Right lobe of liver (tissue), 6 donors: Measurements from ENCODE around the gene GPA33. TPM values are rescaled to one million over a fixed set of nuclear protein-coding genes. Genes with fewer than 3 reads are reported as not detected.
A peak's percentile ranks its signal among the peaks of the same experiment; 100 is the strongest.

Experiments used
- ATAC-seq, 4 donors: fragments of 200-7000 bp; cut with Tn5 transposase; one replicate each; pipeline ENCODE4 v1.9.1; 2020; ENCODE audit warnings: mild to moderate bottlenecking in 4 of 4, moderate library complexity in 4 of 4
- DNase-seq, 3 donors: peaks; one replicate each; pipeline ENCODE4 v3.0.0-alpha.2; 2020
- H3K27ac ChIP-seq, 3 donors: fragments of 200-600 bp; one replicate each; pipeline ENCODE4 v1.8.0; 2022
- H3K27me3 ChIP-seq, 2 donors: fragments of 200-600 bp; one replicate each; pipeline ENCODE4 v1.8.0; 2022
- H3K36me3 ChIP-seq, 4 donors: fragments of 200-600 bp; sonication (generic) in 1 of 4; one replicate each; pipeline versions ENCODE4 v1.5.1 to v1.8.0; 2017 to 2022; ENCODE audit warnings: control low read depth in 1 of 4
- H3K4me1 ChIP-seq, 4 donors: fragments of 200-600 bp; sonication (generic) in 1 of 4; one replicate each; pipeline versions ENCODE4 v1.5.1 to v1.8.0; 2017 to 2022; ENCODE audit warnings: control low read depth in 1 of 4
- H3K4me3 ChIP-seq, 3 donors: fragments of 200-600 bp; one replicate each; pipeline ENCODE4 v1.8.0; 2022
- H3K9me3 ChIP-seq, 4 donors: fragments of 200-600 bp; sonication (generic) in 1 of 4; one replicate each; pipeline versions ENCODE4 v1.5.1 to v1.8.0; 2017 to 2022; ENCODE audit warnings: control low read depth in 1 of 4
- POLR2A ChIP-seq: fragments of 450-650 bp; IDR thresholded peaks from one replicate; pipeline ENCODE4 v1.6.1; 2017; ENCODE audit warnings: antibody characterized with exemption, mild to moderate bottlenecking
- WGBS: methylation state at CpG from one replicate; pipeline ENCODE4 v1.1.6; 2018; ENCODE audit warnings: low coverage, low lambda C conversion rate; ENCODE audit not compliant: insufficient coverage; ENCODE audit errors: missing lambda C conversion rate; 5-methylcytosine and 5-hydroxymethylcytosine counted together
- intact Hi-C, 2 donors: fragments of 100-400 bp; cut with DNase I; formaldehyde crosslinking; loops; one replicate each; pipeline versions ENCODE4 v1.11.2 to v1.14.1; 2022
- total RNA-seq, 6 experiments: library from RNA; depleted of rRNA in 2 of 6; stranded (reverse); fragments of >200 nt in 2 of 6; fragmentation: NEBNext Ultra II Directional in 3 of 6; extraction: Animal tissue kit (Norgen Biotek cat#: 25700) in 3 of 6; gene quantifications; one replicate each; pipeline versions ENCODE4 v1.1.0 to v1.2.4, GENCODE V29; 2016 to 2023
- TF ChIP-seq, protein P1 (sequence below), 4 donors: fragments of 200-600 bp in 3 of 4; fragments of 450-650 bp in 1 of 4; IDR thresholded peaks; one replicate each; pipeline versions ENCODE4 v1.5.1 to v1.8.0; 2016 to 2022; ENCODE audit warnings: antibody characterized with exemption in 4 of 4, mild to moderate bottlenecking in 2 of 4
- donor health status: DM: no; HTN: yes; CAD: no.
- donor health status: DM: no; HTN: no; CAD: no.
- donor health status: DM: no; HTN: no; CAD: no.
- donor health status: DM: no; HTN: yes; CAD: no.
- donor health status: DM: no; HTN: yes; CAD: no.

GPA33 gene
- total RNA-seq, 6 experiments from 2014 or later = 0.12 TPM; not detected in 5

DNA sequence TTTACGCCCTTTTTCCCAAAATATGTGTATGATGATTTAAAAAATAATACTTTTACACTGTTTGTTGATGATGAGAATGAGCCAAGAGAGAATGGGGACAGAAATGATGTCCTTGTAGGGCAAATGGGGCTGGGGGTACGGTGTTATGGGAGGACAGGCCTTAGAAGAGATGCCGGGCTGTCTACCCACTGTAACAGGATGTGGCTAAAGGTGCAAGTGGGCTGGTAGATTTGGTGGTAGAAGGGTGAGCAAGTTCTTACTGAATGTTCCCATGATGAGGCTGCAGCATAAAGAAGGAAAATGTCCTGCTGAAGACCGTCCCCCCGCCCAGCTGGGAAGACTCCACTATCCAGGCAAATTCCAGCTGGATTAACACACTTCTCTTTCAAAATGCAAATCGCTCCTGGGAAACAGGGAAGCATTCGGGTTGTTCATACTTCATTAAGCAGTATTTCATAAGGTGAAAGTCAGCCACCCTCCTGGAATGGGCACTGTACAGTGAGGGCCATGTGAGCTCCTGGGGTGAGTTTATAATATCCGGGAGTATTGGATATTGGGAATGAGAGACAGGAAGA is 14.0 kb downstream of the GPA33 start:
- WGBS = 71% methylated on average over 6 of the region's 8 CpGs
- TF ChIP-seq, protein P1, sequence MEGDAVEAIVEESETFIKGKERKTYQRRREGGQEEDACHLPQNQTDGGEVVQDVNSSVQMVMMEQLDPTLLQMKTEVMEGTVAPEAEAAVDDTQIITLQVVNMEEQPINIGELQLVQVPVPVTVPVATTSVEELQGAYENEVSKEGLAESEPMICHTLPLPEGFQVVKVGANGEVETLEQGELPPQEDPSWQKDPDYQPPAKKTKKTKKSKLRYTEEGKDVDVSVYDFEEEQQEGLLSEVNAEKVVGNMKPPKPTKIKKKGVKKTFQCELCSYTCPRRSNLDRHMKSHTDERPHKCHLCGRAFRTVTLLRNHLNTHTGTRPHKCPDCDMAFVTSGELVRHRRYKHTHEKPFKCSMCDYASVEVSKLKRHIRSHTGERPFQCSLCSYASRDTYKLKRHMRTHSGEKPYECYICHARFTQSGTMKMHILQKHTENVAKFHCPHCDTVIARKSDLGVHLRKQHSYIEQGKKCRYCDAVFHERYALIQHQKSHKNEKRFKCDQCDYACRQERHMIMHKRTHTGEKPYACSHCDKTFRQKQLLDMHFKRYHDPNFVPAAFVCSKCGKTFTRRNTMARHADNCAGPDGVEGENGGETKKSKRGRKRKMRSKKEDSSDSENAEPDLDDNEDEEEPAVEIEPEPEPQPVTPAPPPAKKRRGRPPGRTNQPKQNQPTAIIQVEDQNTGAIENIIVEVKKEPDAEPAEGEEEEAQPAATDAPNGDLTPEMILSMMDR (IDR thresholded peaks at IDR 0.05) = no peak
- no peak for TF ChIP-seq POLR2A
- no peak overlapping the region for H3K4me3 ChIP-seq
- no peaks in the 10 kb centered on the region for H3K4me1 ChIP-seq
- H3K27me3 ChIP-seq = no peaks in the 10 kb centered on the region
- no peaks in the 10 kb centered on the region for H3K36me3 ChIP-seq
- DNase-seq (no peak), ATAC-seq (peak in 1 of 4 donors; percentile 25)
- H3K9me3 ChIP-seq = no peaks in the 10 kb centered on the region
- no peak overlapping the region for H3K27ac ChIP-seq
- intact Hi-C loops = no loop called here

DNA sequence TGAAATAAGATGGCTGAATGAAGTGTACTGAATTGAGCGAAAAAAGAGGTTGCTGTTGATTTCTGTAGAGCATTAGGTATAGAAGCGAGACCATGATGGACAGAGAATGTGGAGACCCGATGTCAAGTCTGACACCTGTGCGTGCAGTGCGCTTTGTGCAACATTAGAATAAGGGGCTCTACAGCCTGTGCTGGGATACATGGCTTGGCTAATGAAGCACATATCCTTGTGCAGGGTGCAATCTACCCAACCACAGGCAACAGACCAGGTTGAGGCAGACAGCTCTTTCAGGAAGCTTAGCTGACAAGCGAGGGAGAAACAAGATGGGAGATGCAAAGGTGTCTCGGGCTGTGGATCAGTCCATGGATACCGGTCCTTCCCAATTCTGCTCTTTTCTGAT is 18.9 kb downstream of the GPA33 start:
- no peaks in the 10 kb centered on the region for H3K9me3 ChIP-seq
- no peak for ATAC-seq
- TF ChIP-seq, protein P1 (IDR thresholded peaks at IDR 0.05) = no peak
- no peak overlapping the region for H3K4me3 ChIP-seq
- H3K27ac ChIP-seq = no peak overlapping the region
- DNase-seq = no peak
- no peaks in the 10 kb centered on the region for H3K36me3 ChIP-seq
- WGBS = 88% methylated on average over 4 of the region's 8 CpGs
- H3K27me3 ChIP-seq = no peaks in the 10 kb centered on the region
- H3K4me1 ChIP-seq = no peaks in the 10 kb centered on the region
- intact Hi-C loops = no loop called here

DNA sequence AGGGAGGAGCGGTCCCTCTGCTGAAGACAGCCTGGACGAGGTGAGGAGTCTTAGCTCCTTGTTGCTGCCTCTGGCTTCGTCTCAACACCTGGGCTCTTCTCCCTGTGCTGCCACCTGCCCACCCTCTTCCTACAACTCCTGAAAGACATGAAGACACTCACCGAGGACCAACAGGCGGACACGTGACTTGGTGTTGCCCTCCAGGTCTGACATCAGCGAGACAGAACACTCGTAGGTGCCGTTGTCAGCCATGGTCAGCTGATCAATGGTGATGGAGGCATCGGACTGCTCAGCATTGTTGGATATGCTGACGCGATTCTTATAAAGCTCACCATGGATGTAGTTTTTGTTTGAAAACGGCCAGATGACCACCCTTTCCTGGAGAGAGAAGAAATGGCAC is 21.4 kb downstream of the GPA33 start:
- no peaks in the 10 kb centered on the region for H3K36me3 ChIP-seq
- H3K4me3 ChIP-seq = no peak overlapping the region
- no peaks in the 10 kb centered on the region for H3K9me3 ChIP-seq
- TF ChIP-seq, protein P1 (IDR thresholded peaks at IDR 0.05) = no peak
- TF ChIP-seq POLR2A = no peak
- intact Hi-C loops = loop anchor here (5.0 to 10.0 kb wide), 2 partner anchors 374 to 376 kb away; no protein-coding TSS in a partner anchor
- ATAC-seq (no peak), DNase-seq (no peak)
- H3K27me3 ChIP-seq = no peaks in the 10 kb centered on the region
- H3K4me1 ChIP-seq = no peaks in the 10 kb centered on the region
- WGBS = 75% methylated on average over 5 of the region's 13 CpGs
- H3K27ac ChIP-seq = no peak overlapping the region

DNA sequence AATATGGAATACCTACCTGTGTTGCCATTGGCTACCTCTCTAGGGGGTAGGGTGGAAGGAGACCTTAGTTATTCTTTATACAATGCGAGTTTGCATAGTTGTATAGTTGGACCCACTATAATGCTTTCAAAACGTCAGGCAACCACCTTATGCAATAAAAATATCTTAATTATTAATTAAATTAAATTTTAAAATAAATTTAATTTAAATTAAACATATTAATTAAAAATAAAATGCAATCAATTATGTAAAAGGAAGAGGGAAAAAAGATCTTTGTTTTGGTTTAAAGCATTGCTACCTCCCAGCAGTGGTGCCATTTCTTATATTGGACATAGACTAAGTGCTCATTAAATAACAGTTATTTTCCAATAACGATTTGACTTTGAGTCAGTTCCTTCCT is 22.3 kb downstream of the GPA33 start:
- WGBS = 63% methylated on average over 3 of the region's 3 CpGs
- no peak for ATAC-seq
- Histone ChIP-seq H3K27me3 (no peaks in the 10 kb centered on the region), H3K4me1 (no peaks in the 10 kb centered on the region), H3K27ac (no peak overlapping the region), H3K36me3 (no peaks in the 10 kb centered on the region), H3K9me3 (no peaks in the 10 kb centered on the region), H3K4me3 (no peak overlapping the region)
- TF ChIP-seq, protein P1 (IDR thresholded peaks at IDR 0.05) = no peak
- TF ChIP-seq POLR2A = no peak
- intact Hi-C loops = loop anchor here (5.0 to 10.0 kb wide), 2 partner anchors 374 to 377 kb away; no protein-coding TSS in a partner anchor
- DNase-seq = no peak
